ENCODE measurements around the gene SASH1.

- TF ChIP-seq POLR2A (IDR thresholded peaks at IDR 0.05; ENCODE audit: low read depth, low read length) (no peak), TAF1 (IDR thresholded peaks at IDR 0.05; ENCODE audit: borderline replicate concordance, low read depth, low read length) (no peak), POLR2AphosphoS5 (IDR thresholded peaks at IDR 0.05; ENCODE audit: low read depth, low read length) (no peak)
Observed at GRCh38 chr6:148419430-148419829, 76.8 kb downstream of the SASH1 start.
